ENCODE data around the gene GRK6. TPM values are rescaled to one million over a fixed set of nuclear protein-coding genes. Genes with fewer than 3 reads are reported as not detected.

Gene GRK6
- total and polyA plus RNA-seq, 9 of the 15 experiments (the other 6 are each of a cell fraction or from before 2014, with no cell fraction given) = 0.63 to 122 (median 44.5) TPM

GRCh38 chr5:177491429-177491945 lies 65.0 kb downstream of the GRK6 start (continued):
- no peak for TF ChIP-seq ZNF518B (CRISPR knock-in tag; IDR thresholded peaks at IDR 0.05)
- peak; percentile 95 for TF ChIP-seq XRCC5 (IDR thresholded peaks at IDR 0.05; ENCODE audit: low read depth, low read length)
- no peak for TF ChIP-seq TCFL5 (CRISPR knock-in tag; conservative IDR thresholded peaks at IDR 0.05)
- 0 out of 2 replicates have a peak, but pooled peaks have one; percentile 63 for TF ChIP-seq RBM15 (IDR thresholded peaks at IDR 0.05; ENCODE audit: insufficient read depth, low read length)
- TF ChIP-seq ETS1 (conservative IDR thresholded peaks at IDR 0.05; ENCODE audit: control insufficient read depth, low read depth, low read length) = peak; percentile 79
- TF ChIP-seq ZBED1 (IDR thresholded peaks at IDR 0.05) = no peak
- TF ChIP-seq TRIM28 (IDR thresholded peaks at IDR 0.05) = no peak
- TF ChIP-seq CTBP1 (IDR thresholded peaks at IDR 0.05; ENCODE audit: borderline replicate concordance) = peak; percentile 86
- TF ChIP-seq SPI1 (IDR thresholded peaks at IDR 0.05; ENCODE audit: borderline replicate concordance, low read depth, low read length) = no peak
- no peak for TF ChIP-seq HDAC6 (IDR thresholded peaks at IDR 0.05; ENCODE audit: low read depth, low read length)
- peak in 1 of 2 experiments; percentile 72; a peak in 1 of 4 replicates for TF ChIP-seq BCLAF1 (IDR thresholded peaks at IDR 0.05; ENCODE audit: borderline replicate concordance in 1 of 2, control insufficient read depth in 1 of 2, low read depth in 2 of 2, low read length in 1 of 2)
- TF ChIP-seq TBP (optimal IDR thresholded peaks at IDR 0.05; ENCODE audit: low read depth, low read length) = peak; percentile 61
- peak; percentile 6 for TF ChIP-seq MEIS2 (IDR thresholded peaks at IDR 0.05; ENCODE audit: partially characterized antibody)
- no peak for TF ChIP-seq GABPA (tag; conservative IDR thresholded peaks at IDR 0.05; ENCODE audit: low read depth)
- 0 out of 2 replicates have a peak, but pooled peaks have one; percentile 26 for TF ChIP-seq ZNF76 (CRISPR knock-in tag; IDR thresholded peaks at IDR 0.05; ENCODE audit: borderline replicate concordance)
- 0 out of 2 replicates have a peak, but pooled peaks have one; percentile 25 for TF ChIP-seq ZC3H4 (CRISPR knock-in tag; IDR thresholded peaks at IDR 0.05; ENCODE audit: borderline replicate concordance)
- 0 out of 2 replicates have a peak, but pooled peaks have one; percentile 27 for TF ChIP-seq DPF2 (IDR thresholded peaks at IDR 0.05)
- TF ChIP-seq ADNP (tag; IDR thresholded peaks at IDR 0.05) = no peak
- peak; percentile 69 for TF ChIP-seq CREM (IDR thresholded peaks at IDR 0.05; ENCODE audit: low read depth)
- peak; percentile 60 for TF ChIP-seq L3MBTL2 (IDR thresholded peaks at IDR 0.05)
- peak; percentile 75 to 93 for TF ChIP-seq RAD21 (CRISPR knock-in tag; conservative IDR thresholded peaks at IDR 0.05 in 1 of 2, IDR thresholded peaks at IDR 0.05 in 1 of 2)

Measured in K562 (cell line).